Pulmonary artery endothelial cell (primary cell): ENCODE measurements around the gene VANGL1. TPM values are rescaled to one million over a fixed set of nuclear protein-coding genes. Genes with fewer than 3 reads are reported as not detected.

Source experiments
- DNase-seq: peaks from one replicate; pipeline ENCODE4 v3.0.0-alpha.2; 2011; ENCODE audit warnings: low read depth, low spot score
- total RNA-seq: library from RNA; depleted of rRNA; stranded (reverse); fragments of >200 nt; gene quantifications from 2 replicates; pipeline ENCODE4 v1.2.3, GENCODE V29; 2014

Gene VANGL1
- total RNA-seq, 1 donor from 2014 or later = 9.2 TPM

DNA sequence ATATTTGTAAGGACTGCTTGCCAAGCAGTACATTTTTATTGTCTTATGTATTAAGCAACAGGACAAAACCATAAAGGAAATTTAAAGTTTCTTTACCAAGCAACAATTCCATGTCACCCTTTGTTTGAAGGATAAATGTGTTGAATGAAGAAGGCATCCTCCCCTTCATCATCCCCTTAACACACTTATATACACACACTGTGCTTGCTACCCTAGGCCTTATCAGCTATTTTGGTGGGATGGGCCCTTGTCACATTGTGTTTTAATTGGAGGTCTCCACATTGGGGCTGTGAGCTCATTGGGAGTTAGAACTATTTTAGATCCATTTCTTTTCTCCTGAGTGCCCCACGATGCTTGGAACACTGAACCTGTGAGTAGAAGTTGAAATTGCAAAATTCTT lies 1.9 kb downstream of the VANGL1 start:
- DNase-seq = no peak

DNA sequence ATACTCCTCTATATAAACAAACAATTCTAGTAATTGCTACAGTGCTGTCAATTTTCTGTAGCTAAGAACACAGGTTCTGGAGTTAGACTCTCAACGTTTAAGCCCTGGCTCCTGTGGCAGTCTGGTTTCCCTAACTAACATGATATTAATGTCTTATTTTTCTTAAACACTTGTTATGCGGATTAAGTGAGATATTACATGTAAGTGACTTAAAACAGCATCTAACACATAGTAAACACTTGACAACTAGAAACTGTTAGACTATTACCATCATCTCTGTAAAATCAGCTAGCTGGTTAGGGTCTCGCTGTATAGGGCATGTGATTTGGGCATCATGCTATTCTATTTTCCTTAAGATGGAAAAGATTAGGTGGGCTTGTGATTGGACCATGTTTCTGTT lies 2.3 kb downstream of the VANGL1 start:
- no peak for DNase-seq

DNA sequence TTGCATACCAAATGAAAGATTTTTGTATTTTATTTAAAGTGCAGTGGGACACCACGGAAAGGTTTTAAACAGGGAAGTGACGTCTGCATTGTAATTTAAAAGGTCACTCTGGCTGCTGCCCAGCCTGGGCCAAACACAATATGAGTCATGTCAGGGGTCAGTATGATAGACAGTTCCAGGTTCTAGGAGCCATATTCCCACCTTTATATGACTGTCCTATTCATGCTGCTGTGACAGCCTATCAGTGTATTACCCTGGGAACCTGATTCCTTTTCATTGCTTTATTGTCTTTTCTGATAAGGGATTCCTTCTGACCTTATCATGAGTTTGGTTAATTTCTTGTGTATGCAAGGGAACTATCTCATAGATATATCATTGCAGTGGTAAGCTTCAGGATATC lies 5.3 kb downstream of the VANGL1 start:
- no peak for DNase-seq

DNA sequence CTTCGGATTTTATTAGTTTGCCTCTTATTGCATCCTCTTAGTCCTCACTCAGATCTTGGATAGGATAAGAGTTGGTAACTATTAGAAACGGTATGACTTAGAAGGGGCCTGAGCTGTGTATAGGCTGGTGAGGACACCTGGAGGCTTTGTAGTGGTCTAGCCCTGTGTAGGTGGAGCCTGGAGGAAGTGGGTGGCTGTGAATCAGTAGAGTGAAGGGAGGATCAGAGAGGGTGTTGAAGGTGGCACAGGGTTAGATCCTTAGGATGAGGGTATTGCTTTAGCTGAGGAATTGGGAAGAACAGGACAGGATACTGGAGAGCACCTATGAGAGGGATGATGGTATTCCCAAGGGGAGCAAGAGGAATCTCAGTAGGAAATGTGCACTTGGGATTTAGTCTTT lies 5.7 kb downstream of the VANGL1 start:
- DNase-seq = no peak

DNA sequence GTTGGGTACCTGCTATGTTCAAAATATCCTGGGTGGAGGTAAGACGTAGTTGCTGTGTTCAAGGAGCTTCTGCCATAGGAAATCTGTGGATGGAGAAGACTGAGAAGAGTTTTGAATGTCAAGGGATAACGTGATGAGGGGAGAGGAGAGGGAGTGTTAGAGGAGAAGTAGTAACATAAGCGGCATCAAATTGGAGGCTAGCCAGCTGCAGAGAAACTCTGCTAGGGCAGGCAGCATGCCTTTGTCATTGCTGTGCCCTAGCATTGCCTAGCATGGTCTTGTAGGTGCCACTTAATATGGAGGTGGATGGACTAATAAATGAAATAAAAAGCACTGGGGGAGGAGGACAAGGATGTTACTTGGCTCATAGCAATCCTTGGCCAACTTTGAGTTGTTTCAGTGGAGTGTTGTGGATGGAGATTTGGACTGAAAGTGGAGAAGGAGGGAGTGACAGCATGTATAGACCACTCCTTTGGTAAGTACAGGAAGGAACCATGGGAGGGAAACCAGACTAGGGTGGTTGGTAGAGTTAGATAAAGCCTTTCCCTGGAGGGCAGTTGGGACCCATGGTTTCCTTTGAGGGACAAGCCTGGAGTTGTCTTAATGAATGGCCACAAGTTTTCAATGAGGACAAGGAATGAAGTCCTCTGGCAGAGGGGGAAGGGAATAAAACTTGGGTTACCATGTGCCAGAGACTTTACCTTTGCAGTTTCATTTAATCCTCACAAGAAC lies 6.3 kb downstream of the VANGL1 start:
- DNase-seq = no peak

DNA sequence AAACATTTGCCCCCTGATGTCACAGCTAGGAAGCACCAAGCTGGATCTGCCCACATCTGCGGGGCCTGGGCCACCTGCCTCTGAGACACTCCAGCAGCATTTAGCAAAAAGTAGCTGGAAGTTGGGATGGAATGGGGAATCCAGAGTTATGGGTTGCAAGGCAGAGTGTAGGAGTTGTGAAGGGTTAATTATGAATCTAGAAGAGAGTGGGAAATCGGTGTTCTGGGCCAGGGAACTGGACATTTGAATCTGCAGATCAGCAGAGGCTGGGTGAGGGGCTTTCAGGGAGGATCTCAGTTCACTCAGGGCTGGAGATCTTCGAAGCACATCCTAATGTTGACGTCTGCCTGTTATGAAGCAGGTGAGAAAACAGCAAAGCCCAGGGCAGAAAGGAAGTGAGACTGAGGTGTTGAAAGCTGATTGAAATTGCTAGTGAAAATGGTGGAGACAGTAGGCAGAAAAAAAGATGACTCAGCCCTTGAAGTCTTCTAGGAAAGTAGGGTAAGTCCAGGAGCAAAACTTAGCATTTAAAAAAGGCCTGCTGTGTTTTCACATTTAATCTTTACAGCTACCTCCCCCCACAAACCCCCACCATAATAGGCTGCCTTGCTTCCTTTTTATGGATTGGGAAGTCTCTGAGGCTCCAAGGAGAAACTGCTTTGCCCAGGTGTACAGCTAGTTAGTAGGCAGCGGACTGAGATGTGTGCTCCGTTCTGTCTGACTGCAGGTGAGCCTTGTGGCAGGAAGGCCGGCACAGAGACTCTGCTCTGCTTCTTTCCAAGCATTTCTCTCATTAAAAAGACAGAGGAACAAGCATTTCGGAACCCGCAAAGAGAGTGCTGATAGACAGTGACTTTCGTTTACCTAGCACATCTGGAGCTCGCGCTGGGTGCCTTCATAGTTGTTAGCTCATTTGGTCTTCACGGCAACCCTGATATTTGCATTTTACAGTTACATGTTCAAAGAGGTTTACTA lies 7.2 kb downstream of the VANGL1 start:
- DNase-seq = no peak

DNA sequence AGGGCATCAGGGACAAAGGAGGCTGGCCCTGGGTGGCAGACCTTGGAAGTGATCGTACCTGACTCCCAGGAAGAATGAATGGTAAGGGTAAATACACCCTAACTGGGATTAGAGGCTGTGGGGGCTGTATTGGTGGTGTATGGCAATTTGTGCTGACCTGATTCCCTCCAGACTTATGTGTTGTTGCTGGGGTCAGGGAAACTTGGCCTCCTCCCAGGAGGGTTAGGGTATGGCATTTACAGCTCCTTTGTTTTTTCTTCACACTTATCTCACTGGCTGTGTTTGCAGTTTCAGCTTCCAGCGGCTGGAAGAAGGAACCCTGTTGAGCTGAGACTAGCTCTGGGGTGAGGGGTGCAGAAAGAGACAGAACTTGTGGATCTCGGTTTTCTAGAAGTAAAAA lies 8.2 kb downstream of the VANGL1 start:
- no peak for DNase-seq

DNA sequence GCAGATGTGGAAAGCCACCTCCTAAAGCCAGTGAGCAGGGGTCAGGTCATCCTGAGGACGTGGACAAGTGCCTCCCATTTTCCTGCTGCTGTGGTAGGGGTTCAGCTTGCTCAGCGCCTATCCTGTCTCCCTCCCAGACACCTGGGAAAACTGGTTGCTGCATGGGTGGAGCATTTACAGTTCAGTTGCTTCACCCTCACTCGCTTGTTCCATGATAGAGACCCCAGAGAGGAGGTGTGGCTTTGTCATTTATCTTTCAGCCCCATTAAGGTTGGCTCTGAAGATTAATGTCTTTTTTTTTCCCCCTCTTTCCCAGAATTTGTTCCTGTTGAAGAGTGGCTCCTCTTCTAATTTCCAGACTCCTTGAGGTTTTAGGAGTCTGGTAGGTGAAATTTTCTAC lies 9.2 kb downstream of the VANGL1 start:
- no peak for DNase-seq

DNA sequence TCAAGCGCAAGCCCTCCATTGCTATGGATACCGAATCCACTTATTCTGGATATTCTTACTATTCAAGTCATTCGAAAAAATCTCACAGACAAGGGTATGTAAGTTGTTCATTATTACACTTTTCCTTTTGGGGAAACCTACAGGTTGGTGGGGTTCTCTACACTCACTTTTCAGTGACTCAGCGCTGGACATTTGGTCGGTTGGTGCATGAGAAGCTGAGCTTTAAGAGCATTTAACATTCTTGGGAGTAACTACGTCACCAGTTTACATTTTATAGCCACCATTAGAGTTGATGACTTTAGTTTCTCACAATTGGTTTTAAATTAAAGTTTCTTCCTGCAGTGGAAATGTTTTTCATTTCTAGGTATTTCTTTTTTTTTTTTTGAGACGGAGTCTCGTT lies 9.6 kb downstream of the VANGL1 start:
- DNase-seq = no peak

DNA sequence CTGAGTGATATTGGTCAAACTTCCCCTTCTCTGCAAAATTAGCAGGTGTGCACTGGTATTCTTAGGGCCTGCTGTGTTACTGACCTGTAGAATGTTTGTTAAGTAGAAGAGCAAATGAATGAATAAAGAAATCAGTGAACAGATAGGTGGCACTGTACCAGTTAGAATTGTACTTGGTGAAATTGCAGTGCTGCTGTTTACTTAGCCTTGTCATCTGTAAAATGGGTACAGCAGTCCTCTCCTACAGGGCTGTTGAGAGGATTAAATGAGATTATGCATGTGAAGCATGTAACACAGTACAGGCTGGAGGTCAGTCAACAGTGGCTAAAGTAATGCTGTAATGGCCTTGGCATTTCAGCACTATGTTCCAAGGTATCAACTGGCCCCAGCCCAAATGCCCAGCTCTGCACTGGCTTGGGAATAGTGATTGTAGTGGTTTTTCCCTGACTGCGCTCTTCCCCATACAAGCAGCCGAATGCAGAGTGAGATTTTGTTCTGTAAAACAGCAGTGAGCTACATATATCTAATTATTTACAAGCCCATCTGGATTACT lies 10.5 kb downstream of the VANGL1 start:
- no peak for DNase-seq

DNA sequence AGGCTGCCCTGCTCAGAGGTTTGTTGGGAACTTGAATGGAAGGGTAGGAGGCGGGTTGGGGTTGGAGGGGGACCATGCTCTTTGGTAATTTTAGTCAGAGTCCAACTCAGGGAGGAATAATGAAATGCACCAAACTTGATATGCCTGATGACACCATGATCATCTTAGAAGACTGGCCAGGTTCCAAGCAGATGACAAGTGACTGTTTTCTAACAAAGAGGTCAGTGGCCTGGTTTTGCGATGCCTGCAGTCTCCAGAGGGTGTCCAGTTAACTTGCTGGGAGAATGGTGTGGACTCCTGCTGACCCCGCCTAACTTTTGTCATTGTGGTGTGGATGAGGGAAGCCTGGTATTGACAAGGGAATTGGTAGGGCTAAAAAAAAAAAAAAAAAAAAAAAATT lies 12.4 kb downstream of the VANGL1 start:
- no peak for DNase-seq

DNA sequence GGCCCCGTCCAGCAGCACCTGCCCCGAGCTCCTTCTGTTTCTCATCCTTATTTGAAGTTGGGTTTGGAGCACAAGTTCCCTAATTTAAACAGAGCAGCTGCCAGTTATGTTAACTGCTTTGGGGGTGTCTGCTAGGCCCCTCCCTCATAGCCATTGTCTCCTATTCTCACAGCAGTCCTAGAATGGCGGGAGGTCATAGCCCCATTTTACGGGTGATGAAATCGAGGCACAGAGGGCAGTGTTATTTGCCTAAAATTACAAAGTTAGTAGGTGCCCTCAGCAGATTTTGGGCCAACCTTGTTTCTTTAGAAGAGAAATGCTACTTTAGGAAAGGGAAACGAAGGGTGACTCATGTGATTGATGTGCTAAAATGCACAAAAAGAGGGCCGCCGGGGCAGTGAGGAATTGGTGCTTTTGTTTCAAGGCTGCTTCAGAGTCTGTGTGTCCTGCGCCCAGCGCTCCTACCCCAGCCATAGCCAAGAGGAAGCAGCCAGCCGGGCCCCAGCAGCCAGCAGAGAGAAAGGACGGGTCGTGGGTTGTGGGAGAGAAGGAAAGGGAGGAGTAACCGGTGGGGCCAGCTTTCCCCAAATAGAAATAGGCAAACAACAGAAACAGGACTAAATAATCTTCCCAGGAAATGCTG lies 13.0 kb downstream of the VANGL1 start:
- no peak for DNase-seq

DNA sequence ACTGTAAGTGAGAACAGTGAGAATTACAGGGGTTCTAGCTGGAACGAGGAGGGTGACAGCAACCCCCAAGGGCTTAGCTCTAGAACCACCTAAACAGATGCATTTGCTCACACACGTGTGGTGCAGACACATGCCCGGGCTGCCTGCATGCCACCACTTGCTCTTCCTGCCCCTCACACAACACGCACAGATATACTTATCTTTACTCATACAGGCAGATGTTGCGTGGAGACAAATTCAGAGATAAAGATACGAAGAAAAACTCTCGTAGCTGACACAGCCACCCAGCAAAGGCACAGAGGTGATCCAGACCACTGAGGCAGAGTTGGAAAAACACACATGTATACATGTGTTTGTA lies 13.5 kb downstream of the VANGL1 start:
- DNase-seq = no peak

DNA sequence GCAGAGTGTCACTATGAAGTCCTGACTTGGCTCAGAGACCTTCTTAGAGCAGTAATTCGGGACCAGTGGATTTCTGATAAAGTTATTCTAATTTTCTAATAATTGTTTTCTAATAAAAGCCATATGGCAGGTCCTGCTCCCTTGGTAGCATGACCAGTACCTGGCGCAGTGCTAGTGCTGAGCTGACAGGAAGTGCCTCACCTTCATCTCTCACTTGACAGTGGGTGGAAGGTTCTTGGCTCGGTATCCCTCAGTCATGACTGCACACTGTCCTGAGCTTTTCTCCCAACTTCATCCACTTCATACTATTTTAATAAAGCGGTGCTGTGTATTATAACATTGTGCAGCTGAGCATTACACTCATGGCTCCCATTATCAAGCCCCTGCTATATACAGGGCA lies 14.1 kb downstream of the VANGL1 start:
- DNase-seq = no peak

DNA sequence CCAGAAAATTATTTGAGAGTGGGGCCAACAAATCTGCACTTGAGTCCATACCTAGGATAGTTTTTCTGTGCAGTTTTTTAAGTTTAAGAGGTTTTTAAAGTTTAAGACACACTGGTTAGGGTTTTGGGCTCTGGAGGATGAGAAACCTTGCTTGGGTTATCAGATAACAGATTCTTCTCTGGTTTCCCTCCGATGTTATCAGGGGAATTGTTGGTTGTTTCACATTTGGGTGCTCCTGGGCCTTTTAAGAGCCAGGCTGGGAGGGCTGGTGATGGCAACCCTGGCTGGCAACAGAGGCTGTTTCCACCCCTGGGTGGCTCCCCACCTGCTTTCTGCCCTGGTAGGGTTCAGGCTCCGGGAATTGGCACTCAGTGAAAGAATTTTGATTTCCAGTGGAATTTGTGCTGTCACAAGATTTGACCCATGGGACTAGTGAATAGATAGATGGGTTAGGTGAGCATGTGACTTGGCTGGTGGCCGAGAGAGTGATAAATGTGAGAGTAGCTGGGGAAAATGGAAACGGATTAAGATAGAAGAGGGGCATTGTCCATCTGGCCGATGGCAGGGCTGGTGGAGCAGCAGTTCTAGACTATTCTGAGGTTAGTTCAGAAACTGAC lies 14.8 kb downstream of the VANGL1 start:
- DNase-seq = no peak

DNA sequence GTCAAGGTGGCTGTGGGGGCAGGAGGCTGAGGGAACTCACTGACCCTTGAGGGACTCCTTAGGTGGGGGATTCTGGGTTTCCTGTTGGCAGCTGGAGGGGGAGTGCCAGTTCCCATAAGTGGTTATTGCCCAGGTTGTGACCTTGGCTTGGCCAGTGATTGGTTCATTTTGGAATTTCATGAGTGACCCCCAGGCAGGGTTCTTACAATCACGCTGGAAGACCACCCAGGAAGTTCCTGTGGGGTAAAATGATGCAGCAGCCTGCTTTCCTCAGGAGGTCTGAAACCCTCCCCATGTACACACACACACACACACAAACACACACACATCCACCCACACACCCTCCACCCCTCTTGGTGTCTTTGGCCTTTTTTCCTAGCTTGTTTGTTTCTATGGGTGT lies 16.9 kb downstream of the VANGL1 start:
- DNase-seq = no peak

DNA sequence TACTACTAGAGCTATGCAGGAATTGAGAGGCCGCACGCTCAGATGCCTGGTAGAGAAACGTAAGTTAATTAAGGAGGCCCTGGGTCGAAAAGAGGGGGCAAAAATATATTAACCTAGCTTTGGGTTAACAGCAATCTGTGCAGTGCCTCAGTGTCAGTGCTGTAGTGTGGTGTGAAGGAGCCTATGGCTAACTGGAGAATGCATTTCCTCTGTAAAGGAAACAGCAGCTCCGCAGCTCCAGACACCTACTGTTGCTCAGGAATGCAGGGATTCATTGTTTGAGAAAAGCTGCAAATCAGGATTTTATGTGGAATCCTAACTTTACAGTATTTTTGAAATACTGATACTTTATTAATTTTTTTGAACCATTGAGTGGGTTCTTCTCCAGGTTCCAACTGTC lies 18.4 kb downstream of the VANGL1 start:
- DNase-seq = no peak

DNA sequence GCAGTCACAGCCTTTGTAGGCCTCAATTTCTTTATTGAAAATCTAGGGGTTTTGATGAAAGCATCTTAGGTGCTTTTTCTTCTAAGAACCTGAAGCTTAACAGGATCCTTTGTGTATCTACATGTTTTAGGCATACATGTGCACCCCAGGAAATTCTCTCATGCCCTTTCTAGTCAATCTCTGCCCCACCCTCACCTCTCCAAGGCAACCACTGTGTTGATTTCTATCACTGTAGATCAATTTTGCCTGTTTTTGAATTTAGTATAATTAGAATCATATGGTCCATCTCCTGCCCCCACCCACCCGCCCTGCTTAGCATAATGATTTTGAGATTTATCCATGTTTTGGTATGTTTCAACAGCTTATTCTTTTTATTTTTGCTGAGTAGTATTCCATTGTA lies 19.4 kb downstream of the VANGL1 start:
- no peak for DNase-seq

DNA sequence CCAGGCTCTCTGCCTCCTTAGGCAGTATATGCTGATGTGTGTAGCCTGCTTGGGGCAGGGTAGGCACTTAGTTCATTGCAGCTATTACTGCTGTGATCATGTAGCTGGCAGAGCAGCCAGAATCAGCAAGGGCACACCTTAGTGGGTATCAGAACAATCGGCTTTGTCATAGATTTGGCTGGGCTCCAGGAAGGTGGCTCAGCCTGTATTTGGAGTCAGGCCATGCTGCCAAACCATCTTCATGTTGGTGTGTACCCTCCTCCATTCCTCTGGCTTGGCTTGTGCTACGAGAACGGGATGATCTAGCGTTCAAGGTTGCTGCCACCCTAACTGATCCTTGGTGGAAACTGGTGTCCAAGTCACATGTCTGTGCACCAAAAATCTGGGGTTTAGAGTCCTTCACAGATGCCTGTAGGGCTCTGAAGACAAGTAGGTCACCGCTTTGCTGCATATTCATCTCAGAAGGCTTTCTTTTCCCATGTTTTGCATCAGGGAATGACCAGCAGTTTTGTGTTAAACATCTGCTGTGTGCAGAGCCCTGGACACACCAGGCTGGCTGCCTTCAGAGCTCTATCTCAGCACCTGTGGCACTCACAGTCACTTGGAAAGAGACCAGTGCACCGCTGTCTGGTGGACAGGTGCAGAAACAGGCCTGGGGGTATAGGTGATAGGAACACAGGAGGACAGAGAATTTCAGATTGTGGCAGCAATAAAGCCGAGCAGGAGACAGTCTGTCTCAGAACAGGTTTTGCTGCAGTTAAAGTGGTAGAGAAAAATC lies 23.7 kb downstream of the VANGL1 start:
- DNase-seq = no peak

DNA sequence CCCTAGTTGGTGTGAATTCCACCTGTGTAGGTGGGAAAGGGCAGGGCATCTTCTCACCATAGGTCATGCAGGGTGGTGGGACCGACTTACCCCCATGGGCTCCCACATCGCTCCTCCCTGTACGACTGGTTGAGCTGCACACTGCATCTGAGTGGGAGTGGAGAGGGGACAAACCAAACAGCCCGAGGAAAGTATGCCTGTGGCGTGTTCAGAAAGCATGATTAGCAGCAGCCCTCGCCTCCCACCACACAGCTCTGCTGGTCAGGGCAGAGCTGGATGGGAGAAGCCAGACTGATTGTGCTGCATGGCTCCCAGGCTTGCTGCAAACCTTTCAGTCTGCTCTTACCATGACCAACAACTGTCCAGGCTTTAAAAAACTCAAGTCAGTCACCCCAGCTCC lies 24.4 kb downstream of the VANGL1 start:
- no peak for DNase-seq

DNA sequence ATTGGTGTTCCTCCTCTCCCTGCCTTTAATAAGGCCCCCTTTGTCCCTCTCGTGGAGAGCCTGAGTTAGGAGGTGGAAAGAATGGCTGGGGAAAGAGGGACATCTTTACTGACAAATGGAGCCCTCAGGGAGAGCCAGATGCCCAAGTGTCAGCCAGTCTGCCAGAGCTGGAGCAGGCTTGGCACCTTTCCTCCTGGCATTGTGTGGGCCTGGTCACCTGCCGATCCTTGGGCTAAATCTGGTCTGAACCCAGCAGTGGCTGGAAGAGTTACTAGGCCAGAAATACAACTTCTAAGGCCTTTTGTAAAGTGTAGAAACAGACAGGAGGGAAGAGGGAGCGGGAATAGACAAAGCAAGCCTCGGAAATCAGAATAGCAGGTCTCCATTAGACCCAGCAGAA lies 24.9 kb downstream of the VANGL1 start:
- DNase-seq = no peak
